ENCODE data around the gene CROT.

DNA sequence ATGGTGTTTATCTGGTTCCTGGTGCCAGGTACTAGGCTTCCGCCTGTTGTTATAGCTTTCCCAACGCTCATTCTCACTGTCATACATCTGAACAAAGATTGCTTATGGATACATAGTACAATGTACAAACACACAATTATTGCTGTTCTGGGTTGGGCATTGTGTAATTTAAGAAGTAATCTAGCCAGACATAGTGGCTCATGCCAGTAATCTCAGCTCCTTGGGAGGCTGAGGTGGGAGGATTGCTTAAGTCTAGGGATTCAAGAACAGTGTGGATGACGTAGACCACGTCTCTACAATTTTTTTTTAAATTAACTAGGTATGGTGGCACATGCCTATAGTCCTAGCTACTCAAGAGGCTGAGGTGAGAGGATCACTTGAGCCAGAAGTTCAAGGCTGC is 9.3 kb upstream of the CROT start:
- TF ChIP-seq, protein P1, sequence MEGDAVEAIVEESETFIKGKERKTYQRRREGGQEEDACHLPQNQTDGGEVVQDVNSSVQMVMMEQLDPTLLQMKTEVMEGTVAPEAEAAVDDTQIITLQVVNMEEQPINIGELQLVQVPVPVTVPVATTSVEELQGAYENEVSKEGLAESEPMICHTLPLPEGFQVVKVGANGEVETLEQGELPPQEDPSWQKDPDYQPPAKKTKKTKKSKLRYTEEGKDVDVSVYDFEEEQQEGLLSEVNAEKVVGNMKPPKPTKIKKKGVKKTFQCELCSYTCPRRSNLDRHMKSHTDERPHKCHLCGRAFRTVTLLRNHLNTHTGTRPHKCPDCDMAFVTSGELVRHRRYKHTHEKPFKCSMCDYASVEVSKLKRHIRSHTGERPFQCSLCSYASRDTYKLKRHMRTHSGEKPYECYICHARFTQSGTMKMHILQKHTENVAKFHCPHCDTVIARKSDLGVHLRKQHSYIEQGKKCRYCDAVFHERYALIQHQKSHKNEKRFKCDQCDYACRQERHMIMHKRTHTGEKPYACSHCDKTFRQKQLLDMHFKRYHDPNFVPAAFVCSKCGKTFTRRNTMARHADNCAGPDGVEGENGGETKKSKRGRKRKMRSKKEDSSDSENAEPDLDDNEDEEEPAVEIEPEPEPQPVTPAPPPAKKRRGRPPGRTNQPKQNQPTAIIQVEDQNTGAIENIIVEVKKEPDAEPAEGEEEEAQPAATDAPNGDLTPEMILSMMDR (IDR thresholded peaks at IDR 0.05; ENCODE audit: low read depth, low read length, poor library complexity, severe bottlenecking): no peak
- no peak for TF ChIP-seq EZH2phosphoT487 (IDR thresholded peaks at IDR 0.05; ENCODE audit: borderline replicate concordance, low read length)
